Brain microvascular endothelial cell (primary cell): ENCODE data around the gene UBR1.

ENCODE experiments used
- DNase-seq: peaks from one replicate; pipeline ENCODE4 v3.0.0-alpha.2; 2020
- H3K27ac ChIP-seq: fragments of 250-450 bp; sonication (Bioruptor Pico); 2 replicates; pipeline ENCODE4 v1.5.1; 2020; ENCODE audit warnings: mild to moderate bottlenecking, moderate library complexity
- H3K27me3 ChIP-seq: fragments of 250-450 bp; sonication (Bioruptor Pico); replicated peaks from 2 replicates; pipeline ENCODE4 v1.5.1; 2020; ENCODE audit warnings: mild to moderate bottlenecking
- H3K36me3 ChIP-seq: fragments of 250-450 bp; sonication (Bioruptor Pico); replicated peaks from 2 replicates; pipeline ENCODE4 v1.5.1; 2020; ENCODE audit warnings: mild to moderate bottlenecking
- H3K4me3 ChIP-seq: 2 replicates; pipeline ENCODE4 v1.5.1; 2011; ENCODE audit warnings: low read depth, mild to moderate bottlenecking, control low read depth, low read length, moderate library complexity
- CTCF ChIP-seq: IDR thresholded peaks from 2 replicates; pipeline ENCODE4 v1.5.1; 2011; ENCODE audit warnings: low read depth, mild to moderate bottlenecking, moderate library complexity, low read length, control low read depth, inconsistent platforms; ENCODE audit errors: missing control alignments
- in situ Hi-C: cut with HindIII; loops from 2 replicates; pipeline ENCODE4 v1.10.0; 2017; ENCODE audit warnings: low sequenced_read_pairs, low pct_ligation_motif_present

The UBR1 gene

GRCh38 chr15:43105778-43106485, at the start of gene UBR1:
Gene UBR1 (minus strand): TSS chr15:43106038. CDS start chr15:43106022, 16 bp downstream.
- in situ Hi-C loops: no loop called here
- no peaks in the 10 kb centered on the region for H3K36me3 ChIP-seq

GRCh38 chr15:43153269-43153668, 47.4 kb upstream of the UBR1 start:
- no peaks in the 10 kb centered on the region for H3K36me3 ChIP-seq
- DNase-seq: no peak

More at GRCh38 chr15:43105778-43106485, at the start of gene UBR1:
- Histone ChIP-seq H3K27me3 (no peaks in the 10 kb centered on the region), H3K4me3 (peak within 1 kb of the TSS; percentile 93), H3K27ac (peak within 1 kb of the TSS; percentile 71)
- TF ChIP-seq CTCF: no peak
- DNase-seq: peak; percentile 90

GRCh38 chr15:43151688-43152087, 45.9 kb upstream of the UBR1 start:
- Histone ChIP-seq H3K27ac (no peak overlapping the region), H3K36me3 (no peaks in the 10 kb centered on the region), H3K4me3 (no peak overlapping the region), H3K27me3 (no peaks in the 10 kb centered on the region)
- in situ Hi-C loops: no loop called here
- DNase-seq: no peak
- TF ChIP-seq CTCF: no peak

More at GRCh38 chr15:43153269-43153668, 47.4 kb upstream of the UBR1 start:
- in situ Hi-C loops: no loop called here
- Histone ChIP-seq H3K4me3 (no peak overlapping the region), H3K27me3 (no peaks in the 10 kb centered on the region), H3K27ac (no peak overlapping the region)
- TF ChIP-seq CTCF: no peak

- no peak overlapping the region for H3K4me3 ChIP-seq
- H3K27me3 ChIP-seq: no peaks in the 10 kb centered on the region
- in situ Hi-C loops: no loop called here
- TF ChIP-seq CTCF: no peak
- peak; percentile 99 for DNase-seq
- H3K36me3 ChIP-seq: no peaks in the 10 kb centered on the region
- peak overlapping the region; percentile 95 for H3K27ac ChIP-seq
Observed at GRCh38 chr15:43150191-43150929, 44.5 kb upstream of the UBR1 start.

GRCh38 chr15:43146184-43146583, 40.3 kb upstream of the UBR1 start:
- no peak overlapping the region for H3K4me3 ChIP-seq
- H3K27me3 ChIP-seq: no peaks in the 10 kb centered on the region
- H3K27ac ChIP-seq: no peak overlapping the region
- DNase-seq: no peak
- in situ Hi-C loops: no loop called here
- no peak for TF ChIP-seq CTCF
- no peaks in the 10 kb centered on the region for H3K36me3 ChIP-seq
